MM.1S (cell line): Measurements from ENCODE around the gene NIT2.

ENCODE experiments used
- DNase-seq: peaks from one replicate; pipeline ENCODE4 v3.0.0-alpha.2; 2015
- H2AFZ ChIP-seq: fragments of 300-600 bp; sonication (generic); 2 replicates; pipeline ENCODE4 v1.6.0; 2016; ENCODE audit warnings: antibody characterized with exemption, low read length
- H3F3A ChIP-seq: fragments of 300-600 bp; sonication (generic); 2 replicates; pipeline ENCODE4 v1.6.1; 2016; ENCODE audit warnings: mild to moderate bottlenecking, antibody characterized with exemption, low read length, moderate library complexity, mixed read lengths; ENCODE audit not compliant: insufficient read depth
- H3K27ac ChIP-seq: fragments of 300-600 bp; sonication (generic); 2 replicates; pipeline ENCODE4 v1.5.1; 2016; ENCODE audit warnings: mild to moderate bottlenecking, low read length
- H3K27me3 ChIP-seq: fragments of 300-600 bp; sonication (generic); replicated peaks from 2 replicates; pipeline ENCODE4 v1.6.0; 2016; ENCODE audit warnings: low read length; ENCODE audit not compliant: insufficient read depth
- H3K36me3 ChIP-seq: fragments of 300-600 bp; sonication (generic); replicated peaks from 2 replicates; pipeline ENCODE4 v1.6.1; 2016; ENCODE audit warnings: mild to moderate bottlenecking, low read length, mixed read lengths; ENCODE audit not compliant: insufficient read depth
- H3K4me1 ChIP-seq: fragments of 300-600 bp; sonication (generic); 2 replicates; pipeline ENCODE4 v1.6.1; 2016; ENCODE audit warnings: low read length, mixed read lengths
- H3K4me2 ChIP-seq: fragments of 300-600 bp; sonication (generic); 2 replicates; pipeline ENCODE4 v1.6.0; 2016; ENCODE audit warnings: low read depth, low read length
- H3K4me3 ChIP-seq: fragments of 300-600 bp; sonication (generic); 2 replicates; pipeline ENCODE4 v1.5.1; 2016; ENCODE audit warnings: low read length, mixed read lengths
- H3K79me2 ChIP-seq: fragments of 300-600 bp; sonication (generic); 2 replicates; pipeline ENCODE4 v1.6.1; 2016; ENCODE audit warnings: mixed run types, low read length, mixed read lengths
- H3K9ac ChIP-seq: fragments of 300-600 bp; sonication (generic); 2 replicates; pipeline ENCODE4 v1.6.1; 2016; ENCODE audit warnings: low read length, mixed read lengths
- H3K9me2 ChIP-seq: fragments of 300-600 bp; sonication (generic); replicated peaks from 2 replicates; pipeline ENCODE4 v1.6.1; 2016; ENCODE audit warnings: mild to moderate bottlenecking, low read length, mixed read lengths; ENCODE audit not compliant: insufficient read depth
- H3K9me3 ChIP-seq: fragments of 300-600 bp; sonication (generic); replicated peaks from 2 replicates; pipeline ENCODE4 v1.6.1; 2016; ENCODE audit warnings: mild to moderate bottlenecking, low read length, mixed read lengths; ENCODE audit not compliant: insufficient read depth
- H4K20me1 ChIP-seq: fragments of 300-600 bp; sonication (generic); 2 replicates; pipeline ENCODE4 v1.6.1; 2016; ENCODE audit warnings: mild to moderate bottlenecking, low read length, moderate library complexity, mixed read lengths; ENCODE audit not compliant: insufficient read depth
- EZH2 ChIP-seq: fragments of 300-600 bp; sonication (generic); optimal IDR thresholded peaks from 2 replicates; pipeline ENCODE3; 2017; ENCODE audit warnings: low read depth, mild to moderate bottlenecking, antibody characterized with exemption, low read length, mixed read lengths
- EZH2phosphoT487 ChIP-seq: fragments of 300-600 bp; sonication (generic); IDR thresholded peaks from 2 replicates; pipeline ENCODE4 v1.6.1; 2018; ENCODE audit warnings: antibody characterized with exemption, low read length
- TF ChIP-seq, protein P1 (sequence below): fragments of 300-600 bp; sonication (generic); IDR thresholded peaks from 2 replicates; pipeline ENCODE4 v1.5.1; 2016; ENCODE audit warnings: antibody characterized with exemption, low read length, mixed read lengths

Gene NIT2

DNA sequence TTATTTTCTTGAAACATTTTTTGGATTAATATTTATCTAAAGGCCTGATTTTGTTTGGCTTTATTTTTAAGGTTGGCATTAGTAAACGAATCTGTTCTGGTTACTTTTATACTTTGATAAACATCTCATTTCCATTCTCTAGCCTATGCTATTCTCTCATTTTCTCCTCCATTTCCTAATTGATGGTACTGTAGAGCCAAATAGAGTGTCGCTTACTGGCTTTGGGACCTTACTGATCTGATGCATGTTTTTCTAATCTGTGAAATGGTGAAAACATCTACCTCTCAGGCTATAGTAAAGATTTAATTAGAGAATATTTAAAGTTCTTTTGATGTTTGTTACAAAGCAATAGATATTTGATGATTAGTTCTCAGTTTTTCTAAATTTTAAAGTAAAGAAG lies 68.3 kb downstream of the NIT2 start:
- Histone ChIP-seq H3K36me3 (no peaks in the 10 kb centered on the region), H4K20me1 (no peaks in the 10 kb centered on the region), H3K4me3 (peak overlapping the region; percentile 92; the same call in 1 of the 2 replicates), H3K27me3 (no peaks in the 10 kb centered on the region), H2AFZ (no peak overlapping the region), H3K9me3 (no peaks in the 10 kb centered on the region), H3K27ac (no peak overlapping the region), H3K4me2 (peak overlapping the region; percentile 67), H3K9ac (no peak overlapping the region; the same call in 1 of the 2 replicates), H3K79me2 (peaks cover 37% of the 10 kb centered on the region), H3K4me1 (peaks cover 16% of the 10 kb centered on the region), H3F3A (peaks cover 6% of the 10 kb centered on the region), H3K9me2 (no peaks in the 10 kb centered on the region)
- TF ChIP-seq EZH2 (no peak), EZH2phosphoT487 (no peak)
- TF ChIP-seq, protein P1, sequence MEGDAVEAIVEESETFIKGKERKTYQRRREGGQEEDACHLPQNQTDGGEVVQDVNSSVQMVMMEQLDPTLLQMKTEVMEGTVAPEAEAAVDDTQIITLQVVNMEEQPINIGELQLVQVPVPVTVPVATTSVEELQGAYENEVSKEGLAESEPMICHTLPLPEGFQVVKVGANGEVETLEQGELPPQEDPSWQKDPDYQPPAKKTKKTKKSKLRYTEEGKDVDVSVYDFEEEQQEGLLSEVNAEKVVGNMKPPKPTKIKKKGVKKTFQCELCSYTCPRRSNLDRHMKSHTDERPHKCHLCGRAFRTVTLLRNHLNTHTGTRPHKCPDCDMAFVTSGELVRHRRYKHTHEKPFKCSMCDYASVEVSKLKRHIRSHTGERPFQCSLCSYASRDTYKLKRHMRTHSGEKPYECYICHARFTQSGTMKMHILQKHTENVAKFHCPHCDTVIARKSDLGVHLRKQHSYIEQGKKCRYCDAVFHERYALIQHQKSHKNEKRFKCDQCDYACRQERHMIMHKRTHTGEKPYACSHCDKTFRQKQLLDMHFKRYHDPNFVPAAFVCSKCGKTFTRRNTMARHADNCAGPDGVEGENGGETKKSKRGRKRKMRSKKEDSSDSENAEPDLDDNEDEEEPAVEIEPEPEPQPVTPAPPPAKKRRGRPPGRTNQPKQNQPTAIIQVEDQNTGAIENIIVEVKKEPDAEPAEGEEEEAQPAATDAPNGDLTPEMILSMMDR: no peak
- DNase-seq: no peak

DNA sequence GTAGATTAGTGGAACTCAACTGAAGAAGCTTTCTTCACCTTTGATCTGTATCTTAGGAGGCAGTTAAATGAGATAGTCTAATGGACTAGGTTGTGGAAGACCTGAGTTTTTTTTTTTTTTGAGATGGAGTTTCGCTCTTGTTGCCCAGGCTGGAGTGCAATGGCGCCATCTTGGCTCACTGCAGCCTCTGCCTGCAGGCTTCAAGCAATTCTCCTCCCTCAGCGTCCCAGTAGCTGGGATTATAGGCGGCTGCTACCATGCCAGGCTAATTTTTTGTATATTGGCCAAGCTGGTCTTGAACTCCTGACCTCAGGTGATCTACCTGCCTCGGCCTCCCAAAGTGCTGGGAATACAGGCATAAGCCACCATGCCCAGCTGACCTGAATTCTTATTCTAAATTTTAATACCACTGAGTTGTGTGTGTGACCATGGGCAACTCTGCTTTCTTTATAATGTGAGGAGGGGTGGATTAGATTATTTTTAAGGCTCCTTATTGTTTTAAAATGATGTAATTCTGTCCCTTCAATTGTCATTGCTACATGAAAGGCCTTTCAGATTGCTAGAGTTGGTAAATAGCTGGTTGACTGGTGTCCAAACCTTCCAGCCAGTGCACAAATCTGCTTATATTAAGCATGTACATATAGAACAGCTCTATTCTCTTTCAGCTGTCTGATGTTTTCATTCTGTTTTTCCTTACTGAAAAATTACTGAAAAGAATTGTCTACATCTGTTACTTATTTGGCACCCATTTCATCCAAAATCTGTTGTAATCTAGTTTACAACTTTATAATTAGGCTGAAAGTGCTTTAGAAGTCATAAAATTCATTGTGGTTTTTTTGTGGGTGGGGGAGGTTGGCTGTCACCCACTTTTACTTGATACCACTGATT lies 69.0 kb downstream of the NIT2 start:
- peaks cover 34% of the 10 kb centered on the region for H3K79me2 ChIP-seq
- DNase-seq: no peak
- no peaks in the 10 kb centered on the region for H3K9me3 ChIP-seq

DNA sequence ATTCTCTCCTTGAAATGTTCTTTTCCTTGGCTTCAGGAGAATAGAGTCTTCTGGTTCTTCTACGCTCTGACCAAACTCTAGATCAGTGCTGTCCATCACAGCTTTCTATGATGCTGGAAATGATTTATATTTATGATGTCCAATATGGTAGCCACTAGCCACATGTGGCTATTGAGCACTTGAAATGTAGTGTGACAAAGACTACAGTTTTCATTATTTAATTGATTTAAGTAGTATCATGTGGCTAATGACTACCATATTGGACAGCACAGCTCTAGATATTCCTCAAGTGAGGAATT lies 69.6 kb downstream of the NIT2 start:
- H3F3A ChIP-seq: peaks cover 6% of the 10 kb centered on the region
- H3K4me1 ChIP-seq: peaks cover 15% of the 10 kb centered on the region
- H3K9me2 ChIP-seq: no peaks in the 10 kb centered on the region
- no peak overlapping the region for H3K4me3 ChIP-seq
- H4K20me1 ChIP-seq: no peaks in the 10 kb centered on the region
- no peaks in the 10 kb centered on the region for H3K36me3 ChIP-seq
- DNase-seq: no peak
- no peak overlapping the region for H3K9ac ChIP-seq
- H3K27ac ChIP-seq: no peak overlapping the region
- H3K79me2 ChIP-seq: peaks cover 28% of the 10 kb centered on the region
- H3K4me2 ChIP-seq: no peak overlapping the region
- H3K9me3 ChIP-seq: no peaks in the 10 kb centered on the region
- no peak overlapping the region for H2AFZ ChIP-seq
- H3K27me3 ChIP-seq: no peaks in the 10 kb centered on the region
- TF ChIP-seq EZH2: no peak
- TF ChIP-seq, protein P1: no peak

More for the DNA sequence above, 69.0 kb downstream of the NIT2 start:
- Histone ChIP-seq H3F3A (peaks cover 6% of the 10 kb centered on the region), H3K9me2 (no peaks in the 10 kb centered on the region), H3K9ac (no peak overlapping the region), H3K36me3 (no peaks in the 10 kb centered on the region), H3K4me3 (0 out of 2 replicates have a peak overlapping the region, but pooled peaks have one; percentile 92), H4K20me1 (no peaks in the 10 kb centered on the region), H3K27me3 (no peaks in the 10 kb centered on the region), H2AFZ (no peak overlapping the region), H3K4me2 (peak overlapping the region; percentile 67; the same call in 1 of the 2 replicates), H3K27ac (no peak overlapping the region), H3K4me1 (peaks cover 16% of the 10 kb centered on the region)
- TF ChIP-seq, protein P1: no peak
- TF ChIP-seq EZH2 (no peak), EZH2phosphoT487 (no peak)
